Mesendoderm (in vitro differentiated cells): ENCODE measurements around the gene SLC26A6.

Experiments used
- DNase-seq: peaks from one replicate; pipeline ENCODE4 v3.0.0; 2013
- H2AK5ac ChIP-seq: 2 replicates; pipeline ENCODE4 v1.6.1; 2013; ENCODE audit warnings: low read length, inconsistent platforms
- H2BK120ac ChIP-seq: 2 replicates; pipeline ENCODE4 v1.6.1; 2013; ENCODE audit warnings: low read depth, mild to moderate bottlenecking, low read length, moderate library complexity, mixed read lengths
- H2BK15ac ChIP-seq: replicated peaks from 2 replicates; pipeline ENCODE4 v1.6.1; 2013; ENCODE audit warnings: low read depth, mild to moderate bottlenecking, moderate library complexity
- H2BK5ac ChIP-seq: 2 replicates; pipeline ENCODE4 v1.6.1; 2013; ENCODE audit warnings: low read length, inconsistent platforms
- H3K18ac ChIP-seq: 2 replicates; pipeline ENCODE4 v1.6.1; 2013; ENCODE audit warnings: mild to moderate bottlenecking, low read length, mixed read lengths
- H3K23ac ChIP-seq: one replicate; pipeline ENCODE4 v1.6.1; 2013; ENCODE audit warnings: low read length
- H3K27ac ChIP-seq: 2 replicates; pipeline ENCODE4 v1.5.1; 2013; ENCODE audit warnings: low read depth, mild to moderate bottlenecking, inconsistent platforms, low read length, moderate library complexity
- H3K27me3 ChIP-seq: 2 replicates; pipeline ENCODE4 v1.6.1; 2013; ENCODE audit warnings: low read length, control low read depth, mild to moderate bottlenecking, inconsistent platforms; ENCODE audit not compliant: insufficient read depth, poor library complexity
- H3K36me3 ChIP-seq: 2 replicates; pipeline ENCODE4 v1.6.1; 2013; ENCODE audit warnings: low read length, inconsistent platforms; ENCODE audit not compliant: control insufficient read depth, insufficient read depth
- H3K4ac ChIP-seq: one replicate; pipeline ENCODE4 v1.6.1; 2013; ENCODE audit warnings: low read depth, mild to moderate bottlenecking, low read length, moderate library complexity
- H3K4me1 ChIP-seq: 2 replicates; pipeline ENCODE4 v1.6.1; 2013; ENCODE audit warnings: low read depth, low read length, inconsistent platforms; ENCODE audit not compliant: control insufficient read depth
- H3K4me2 ChIP-seq: 2 replicates; pipeline ENCODE4 v1.6.1; 2013; ENCODE audit warnings: low read length
- H3K4me3 ChIP-seq: 2 replicates; pipeline ENCODE4 v1.5.1; 2013; ENCODE audit warnings: mild to moderate bottlenecking, low read length
- H3K56ac ChIP-seq: one replicate; pipeline ENCODE4 v1.6.1; 2013; ENCODE audit warnings: low read length
- H3K79me1 ChIP-seq: 2 replicates; pipeline ENCODE4 v1.6.1; 2013; ENCODE audit warnings: low read length, inconsistent platforms
- H3K79me2 ChIP-seq: 2 replicates; pipeline ENCODE4 v1.6.1; 2013; ENCODE audit warnings: mild to moderate bottlenecking, low read length; ENCODE audit not compliant: control insufficient read depth, insufficient read depth
- H3K9ac ChIP-seq: 2 replicates; pipeline ENCODE4 v1.6.1; 2013; ENCODE audit warnings: low read length, inconsistent platforms
- H4K5ac ChIP-seq: one replicate; pipeline ENCODE4 v1.6.1; 2013; ENCODE audit warnings: low read length
- H4K8ac ChIP-seq: one replicate; pipeline ENCODE4 v1.6.1; 2013; ENCODE audit warnings: low read depth, mild to moderate bottlenecking, control low read depth, low read length, moderate library complexity
- WGBS: extraction: QIAGEN DNeasy Blood & Tissue Kit; methylation state at CpG from one replicate; pipeline ENCODE4 v1.1.7; 2013; ENCODE audit warnings: low lambda C conversion rate, missing lambda C conversion rate; ENCODE audit not compliant: insufficient coverage; ENCODE audit errors: extremely low coverage; 5-methylcytosine and 5-hydroxymethylcytosine counted together

The SLC26A6 gene

DNA sequence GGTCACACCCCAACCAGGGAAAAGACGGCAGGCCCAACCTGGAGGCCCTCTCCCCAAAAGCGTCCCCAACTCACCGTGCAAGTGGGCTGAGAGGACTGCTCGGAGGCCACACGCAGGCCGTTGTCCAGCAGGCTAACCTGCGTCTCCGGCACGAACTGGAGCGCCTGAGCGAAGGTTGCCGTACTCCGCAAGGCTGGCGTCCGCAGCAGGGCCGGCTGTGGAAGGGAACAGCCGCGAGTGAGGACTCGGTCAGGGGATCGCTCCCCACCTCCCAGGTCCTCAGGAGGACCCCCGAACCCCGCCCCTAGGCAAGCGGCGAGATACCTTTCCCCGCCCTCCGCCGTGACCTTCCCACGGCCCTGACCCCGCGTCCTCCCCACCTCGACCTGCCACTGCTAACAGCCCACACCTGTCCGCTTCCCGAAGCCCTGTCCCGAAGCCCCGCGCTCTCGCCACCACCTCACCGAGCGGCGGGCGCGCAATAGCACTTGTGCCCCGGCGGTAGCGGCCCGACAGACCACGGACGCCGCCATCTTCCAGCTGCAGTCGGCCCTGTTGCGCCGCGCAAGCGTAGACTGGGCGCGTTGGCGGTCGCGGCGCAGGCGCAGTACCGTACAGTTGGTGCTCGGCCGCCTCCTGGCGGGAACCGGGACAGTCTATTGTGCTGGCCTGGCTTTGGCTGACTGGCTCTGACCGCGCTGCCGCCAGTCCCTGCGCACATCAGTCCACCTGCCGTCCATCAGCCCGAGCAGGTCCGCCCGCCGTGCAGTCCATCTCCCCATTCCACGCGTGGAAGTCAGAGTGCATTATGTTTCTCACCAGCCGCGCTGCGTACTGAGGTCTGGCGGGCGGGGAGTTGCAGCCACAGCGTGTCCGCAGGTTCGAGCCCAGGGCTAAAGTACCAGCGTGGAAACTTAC lies 25.9 kb downstream of the SLC26A6 start, which contains the start of gene UQCRC1:
UQCRC1 (minus strand) TSS at position 559 of the 918 bp plus-strand sequence; CDS start at position 533, 26 bp downstream.
- peak within 1 kb of the TSS; percentile 99 for H3K4me3 ChIP-seq
- peak within 1 kb of the TSS; percentile 100 for H3K23ac ChIP-seq
- no peaks in the 10 kb centered on the region for H3K27me3 ChIP-seq
- no peak within 1 kb of the TSS for H2AK5ac ChIP-seq
- no peaks in the 10 kb centered on the region for H3K4me1 ChIP-seq
- peak within 1 kb of the TSS; percentile 98 for H2BK5ac ChIP-seq
- peaks cover 11% of the 10 kb centered on the region for H3K79me2 ChIP-seq
- H4K5ac ChIP-seq = no peak within 1 kb of the TSS
- H2BK15ac ChIP-seq = no peak within 1 kb of the TSS
- no peak within 1 kb of the TSS for H4K8ac ChIP-seq
- peak within 1 kb of the TSS; percentile 35 for H3K18ac ChIP-seq
- peak; percentile 96 for DNase-seq
- H3K4me2 ChIP-seq = peak within 1 kb of the TSS; percentile 94
- no CpG with 5 or more reads among the region's 86 CpGs for WGBS
- peak within 1 kb of the TSS; percentile 99 for H3K9ac ChIP-seq
- H3K27ac ChIP-seq = peak within 1 kb of the TSS; percentile 74
- peaks cover 9% of the 10 kb centered on the region for H3K36me3 ChIP-seq
- peak within 1 kb of the TSS; percentile 100 for H3K56ac ChIP-seq
- peaks cover 3% of the 10 kb centered on the region for H3K79me1 ChIP-seq
- H3K4ac ChIP-seq = peak within 1 kb of the TSS; percentile 44
- no peak within 1 kb of the TSS for H2BK120ac ChIP-seq

DNA sequence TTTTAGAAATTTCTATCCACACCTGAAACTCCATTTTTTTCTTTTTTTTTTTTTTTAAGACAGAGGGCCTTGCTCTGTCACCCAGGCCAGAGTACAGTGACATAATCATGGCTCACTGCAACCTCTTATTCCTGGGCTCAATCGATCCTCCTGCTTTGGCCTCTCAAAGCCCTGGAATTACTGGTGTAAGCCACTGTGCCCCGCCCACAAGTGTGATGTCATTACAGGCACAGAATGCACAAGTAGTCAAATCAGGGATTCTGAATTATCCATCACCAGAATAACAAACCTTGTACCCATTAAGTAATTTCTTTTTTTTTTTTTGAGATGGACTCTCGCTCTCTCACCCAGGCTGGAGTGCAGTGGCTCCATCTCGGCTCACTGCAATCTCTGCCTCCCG lies 27.7 kb downstream of the SLC26A6 start:
- H3K56ac ChIP-seq = no peak overlapping the region
- H3K4me2 ChIP-seq = no peak overlapping the region
- no peak overlapping the region for H4K5ac ChIP-seq
- no peak overlapping the region for H4K8ac ChIP-seq
- no peak overlapping the region for H3K27ac ChIP-seq
- no peak overlapping the region for H3K4me3 ChIP-seq
- H2AK5ac ChIP-seq = no peak overlapping the region
- peaks cover 11% of the 10 kb centered on the region for H3K79me2 ChIP-seq
- peaks cover 6% of the 10 kb centered on the region for H3K79me1 ChIP-seq
- no peak overlapping the region for H3K9ac ChIP-seq
- no peak overlapping the region for H2BK5ac ChIP-seq
- no peaks in the 10 kb centered on the region for H3K27me3 ChIP-seq
- no peak overlapping the region for H3K18ac ChIP-seq
- no peak overlapping the region for H2BK15ac ChIP-seq
- H3K4me1 ChIP-seq = no peaks in the 10 kb centered on the region
- DNase-seq = no peak
- H3K4ac ChIP-seq = no peak overlapping the region
- WGBS = no CpG with 5 or more reads among the region's 5 CpGs
- peaks cover 22% of the 10 kb centered on the region for H3K36me3 ChIP-seq
- H2BK120ac ChIP-seq = no peak overlapping the region
- H3K23ac ChIP-seq = no peak overlapping the region

DNA sequence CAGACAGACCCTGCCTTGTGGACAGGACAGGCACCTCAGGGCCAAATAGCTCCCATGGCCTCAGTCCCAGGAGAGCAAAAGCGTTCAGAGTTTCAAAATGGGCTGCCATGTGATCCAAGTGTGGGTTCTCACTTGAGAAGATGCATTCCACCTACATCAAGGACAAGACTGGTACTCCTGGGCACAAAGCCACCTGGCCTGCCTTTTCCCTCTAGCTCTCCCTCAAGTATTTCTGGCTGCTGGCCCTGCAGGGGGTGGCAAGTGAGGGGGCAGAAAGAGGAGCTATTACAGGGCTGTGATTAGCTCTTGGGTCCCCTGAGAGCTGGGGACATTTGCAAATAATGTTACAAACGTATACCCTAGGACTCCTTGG lies 33.7 kb downstream of the SLC26A6 start:
- no peak overlapping the region for H4K8ac ChIP-seq
- no peak overlapping the region for H2AK5ac ChIP-seq
- H3K79me1 ChIP-seq = peaks cover 3% of the 10 kb centered on the region
- H3K4me2 ChIP-seq = no peak overlapping the region
- no peaks in the 10 kb centered on the region for H3K79me2 ChIP-seq
- H2BK5ac ChIP-seq = no peak overlapping the region
- no peak overlapping the region for H2BK120ac ChIP-seq
- no peaks in the 10 kb centered on the region for H3K27me3 ChIP-seq
- H3K9ac ChIP-seq = no peak overlapping the region
- H4K5ac ChIP-seq = no peak overlapping the region
- H3K27ac ChIP-seq = no peak overlapping the region
- H3K4me3 ChIP-seq = no peak overlapping the region
- H3K23ac ChIP-seq = no peak overlapping the region
- H3K18ac ChIP-seq = no peak overlapping the region
- peaks cover 47% of the 10 kb centered on the region for H3K36me3 ChIP-seq
- WGBS = no CpG with 5 or more reads among the region's 2 CpGs
- DNase-seq = no peak
- H2BK15ac ChIP-seq = no peak overlapping the region
- H3K56ac ChIP-seq = no peak overlapping the region
- no peaks in the 10 kb centered on the region for H3K4me1 ChIP-seq
- no peak overlapping the region for H3K4ac ChIP-seq

DNA sequence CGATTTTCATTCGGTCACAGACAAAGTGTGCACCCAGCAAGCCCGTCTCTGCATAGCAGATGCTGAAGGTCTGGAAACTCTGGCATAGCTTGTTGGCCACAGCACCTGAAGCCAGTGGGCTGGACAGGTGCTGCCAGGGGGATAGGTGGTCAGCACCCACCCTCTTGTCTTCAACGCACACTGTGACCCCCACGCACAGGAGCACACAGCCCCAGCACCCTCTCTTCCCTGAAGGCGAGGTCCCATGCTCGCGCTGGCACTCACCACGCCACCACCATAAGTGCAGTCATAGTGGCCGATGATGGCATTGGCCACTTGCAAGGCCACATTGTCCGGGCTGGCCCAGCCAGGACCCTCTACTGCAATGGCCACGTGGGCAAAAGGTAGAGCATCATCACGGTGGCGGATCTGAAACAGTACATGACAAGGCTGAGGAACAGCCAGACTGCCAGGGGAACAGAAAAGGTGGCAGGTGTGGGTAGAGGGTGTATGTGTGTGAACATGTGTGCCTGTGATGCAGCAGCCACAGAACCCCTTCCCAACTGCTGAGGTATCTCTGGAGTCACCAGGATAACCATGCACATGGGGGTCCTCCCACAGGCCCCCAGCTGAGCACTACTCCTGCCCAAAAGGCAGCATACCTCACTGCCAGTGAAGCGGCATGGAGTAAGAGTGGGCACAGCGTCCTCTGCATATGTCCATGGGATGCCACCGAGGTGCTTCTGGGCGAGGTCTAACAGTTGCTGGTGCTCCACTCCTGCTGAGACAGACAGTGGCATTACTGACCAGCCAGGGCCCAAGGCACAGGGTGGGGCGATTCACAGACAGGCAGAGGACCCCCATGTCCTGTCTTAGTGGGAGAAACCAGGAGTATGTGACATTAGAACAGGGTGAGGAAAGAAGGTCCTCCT lies 34.3 kb downstream of the SLC26A6 start:
- Histone ChIP-seq H3K27me3 (no peaks in the 10 kb centered on the region), H3K4me1 (peaks cover 2% of the 10 kb centered on the region), H3K4me2 (no peak overlapping the region), H3K79me2 (no peaks in the 10 kb centered on the region), H3K56ac (no peak overlapping the region), H4K8ac (no peak overlapping the region), H2BK120ac (no peak overlapping the region), H3K18ac (no peak overlapping the region), H3K4me3 (no peak overlapping the region), H2AK5ac (no peak overlapping the region), H4K5ac (no peak overlapping the region), H3K9ac (no peak overlapping the region), H2BK15ac (no peak overlapping the region), H3K4ac (no peak overlapping the region), H3K36me3 (peaks cover 47% of the 10 kb centered on the region), H3K23ac (no peak overlapping the region), H2BK5ac (no peak overlapping the region), H3K27ac (no peak overlapping the region), H3K79me1 (peaks cover 3% of the 10 kb centered on the region)
- DNase-seq = no peak
- WGBS = no CpG with 5 or more reads among the region's 19 CpGs

DNA sequence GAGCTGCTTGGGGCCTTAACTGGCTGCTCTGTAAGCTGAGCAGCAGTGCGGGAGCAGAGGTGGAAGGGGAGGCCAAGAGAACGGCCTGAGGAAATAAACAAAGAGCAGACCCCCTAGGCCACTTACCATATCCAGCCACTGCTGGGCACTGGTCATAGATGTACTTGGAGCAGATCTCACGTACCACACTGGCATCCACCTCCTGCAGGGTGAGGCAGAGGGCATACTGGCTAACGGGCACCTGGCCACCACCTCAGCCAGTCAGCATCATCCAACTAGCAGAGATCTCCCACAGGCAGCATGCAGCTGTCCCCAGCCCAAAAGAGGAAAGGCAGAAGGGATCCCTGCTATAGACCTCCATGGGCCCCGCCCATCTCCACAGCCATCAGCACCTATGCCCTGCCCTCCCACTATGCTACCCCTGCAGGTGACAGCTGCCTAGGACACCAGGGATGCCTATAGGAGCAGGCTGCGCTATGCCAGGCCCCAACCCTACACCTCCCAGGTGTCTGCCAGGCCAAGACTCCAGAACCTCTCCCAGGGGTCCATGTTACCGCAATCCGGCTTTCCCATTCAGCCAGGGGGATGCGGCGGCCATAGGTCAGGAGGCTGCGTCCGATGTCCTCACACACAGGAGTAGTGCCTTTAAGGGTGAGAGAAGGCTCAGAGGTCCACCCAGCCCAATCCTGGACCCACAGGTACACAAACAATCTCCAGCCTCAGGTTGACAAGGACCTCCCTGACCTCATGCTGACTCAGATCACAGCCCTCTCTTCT lies 35.6 kb downstream of the SLC26A6 start:
- H4K5ac ChIP-seq = no peak overlapping the region
- peaks cover 9% of the 10 kb centered on the region for H3K4me1 ChIP-seq
- H3K56ac ChIP-seq = no peak overlapping the region
- peaks cover 3% of the 10 kb centered on the region for H3K79me1 ChIP-seq
- H3K4ac ChIP-seq = no peak overlapping the region
- H3K79me2 ChIP-seq = no peaks in the 10 kb centered on the region
- H3K4me2 ChIP-seq = no peak overlapping the region
- no peak overlapping the region for H3K9ac ChIP-seq
- no CpG with 5 or more reads among the region's 12 CpGs for WGBS
- H3K27me3 ChIP-seq = no peaks in the 10 kb centered on the region
- no peak overlapping the region for H2BK5ac ChIP-seq
- H3K23ac ChIP-seq = no peak overlapping the region
- no peak overlapping the region for H2BK120ac ChIP-seq
- H3K4me3 ChIP-seq = no peak overlapping the region
- DNase-seq = no peak
- no peak overlapping the region for H2BK15ac ChIP-seq
- peaks cover 41% of the 10 kb centered on the region for H3K36me3 ChIP-seq
- H3K27ac ChIP-seq = no peak overlapping the region
- H2AK5ac ChIP-seq = no peak overlapping the region
- no peak overlapping the region for H4K8ac ChIP-seq
- H3K18ac ChIP-seq = no peak overlapping the region
